Activated CD4-positive, alpha-beta memory T cell treated with anti-CD3 and anti-CD28 coated beads for 36 hours (primary cell): ENCODE measurements around the gene DNM2. TPM values are rescaled to one million over a fixed set of nuclear protein-coding genes. Genes with fewer than 3 reads are reported as not detected.

ENCODE experiments used
- CTCF ChIA-PET: fragments of 350-600 bp; sonication (Branson Sonifier 250); formaldehyde crosslinking; loops from one replicate; lab custom pipeline; 2021; ENCODE audit warnings: antibody characterized with exemption, inconsistent platforms; lab: Charles Lee
- POLR2A ChIA-PET: fragments of 350-600 bp; sonication (Branson Sonifier 250); formaldehyde crosslinking; loops from one replicate; lab custom pipeline; 2021; ENCODE audit warnings: antibody characterized with exemption; lab: Charles Lee
- DNase-seq: peaks from one replicate; pipeline ENCODE4 v3.0.0-alpha.2; 2020
- H3K27ac Mint-ChIP-seq: one replicate; pipeline ENCODE4 v1.8.0; 2021; ENCODE audit warnings: mixed read lengths
- H3K27me3 Mint-ChIP-seq: one replicate; pipeline ENCODE4 v1.8.0; 2021; ENCODE audit warnings: mixed read lengths
- H3K36me3 Mint-ChIP-seq: one replicate; pipeline ENCODE4 v1.8.0; 2021; ENCODE audit warnings: mixed read lengths
- H3K4me1 Mint-ChIP-seq: one replicate; pipeline ENCODE4 v1.8.0; 2021; ENCODE audit warnings: low read depth, mixed read lengths
- H3K4me3 Mint-ChIP-seq: one replicate; pipeline ENCODE4 v1.8.0; 2021; ENCODE audit warnings: mild to moderate bottlenecking, mixed read lengths
- H3K9me3 Mint-ChIP-seq: one replicate; pipeline ENCODE4 v1.8.0; 2021; ENCODE audit warnings: mixed read lengths
- intact Hi-C: fragments of 100-400 bp; cut with micrococcal nuclease; formaldehyde crosslinking; loops from one replicate; pipeline ENCODE4 v1.15.1; 2023
- total RNA-seq, 2 experiments: library from RNA; stranded (reverse); gene quantifications; one replicate each; pipeline ENCODE4 v1.2.3, GENCODE V29; 2021

The DNM2 gene
- total RNA-seq, 2 experiments from 2014 or later, result 171 to 173 TPM

- no peaks in the 10 kb centered on the region for H3K9me3 Mint-ChIP-seq
Measured at GRCh38 chr19:10826231-10826630, 108.4 kb downstream of the DNM2 start.

GRCh38 chr19:10826846-10827245, 109.0 kb downstream of the DNM2 start:
- no peaks in the 10 kb centered on the region for H3K27me3 Mint-ChIP-seq
- POLR2A ChIA-PET, result no interaction called here
- no peaks in the 10 kb centered on the region for H3K9me3 Mint-ChIP-seq
- H3K36me3 Mint-ChIP-seq, result peaks cover 15% of the 10 kb centered on the region
- no peak overlapping the region for H3K27ac Mint-ChIP-seq
- intact Hi-C loops, result no loop called here
- no peak for DNase-seq
- CTCF ChIA-PET, result interaction anchor here (1.0 to 1.8 kb wide), 2 partner anchors 32 to 37 kb away, joined by 3 to 7 read pairs; no protein-coding TSS in a partner anchor
- H3K4me1 Mint-ChIP-seq, result no peaks in the 10 kb centered on the region
- no peak overlapping the region for H3K4me3 Mint-ChIP-seq

More at GRCh38 chr19:10826231-10826630, 108.4 kb downstream of the DNM2 start:
- Mint-ChIP-seq H3K4me1 (no peaks in the 10 kb centered on the region), H3K27me3 (no peaks in the 10 kb centered on the region), H3K27ac (no peak overlapping the region), H3K36me3 (peaks cover 15% of the 10 kb centered on the region), H3K4me3 (no peak overlapping the region)
- ChIA-PET POLR2A (no interaction called here), CTCF (interaction anchor here (0.6 to 1.8 kb wide), 3 partner anchors 38 to 633 kb away, joined by 4 to 7 read pairs (median 4); no protein-coding TSS in a partner anchor)
- intact Hi-C loops, result no loop called here
- no peak for DNase-seq

GRCh38 chr19:10828981-10829821, 111.3 kb downstream of the DNM2 start:
- H3K27me3 Mint-ChIP-seq, result no peaks in the 10 kb centered on the region
- ChIA-PET POLR2A (no interaction called here), CTCF (interaction anchor here (1.8 to 1.9 kb wide), 2 partner anchors 35 to 111 kb away, joined by 8 to 12 read pairs; partner anchors contain the start of gene DNM2)
- H3K9me3 Mint-ChIP-seq, result no peaks in the 10 kb centered on the region
- intact Hi-C loops, result no loop called here
- H3K4me3 Mint-ChIP-seq, result no peak overlapping the region
- no peak overlapping the region for H3K27ac Mint-ChIP-seq
- H3K4me1 Mint-ChIP-seq, result no peaks in the 10 kb centered on the region
- H3K36me3 Mint-ChIP-seq, result peaks cover 11% of the 10 kb centered on the region
- DNase-seq, result no peak

GRCh38 chr19:10829967-10830366, 112.1 kb downstream of the DNM2 start:
- Mint-ChIP-seq H3K9me3 (no peaks in the 10 kb centered on the region), H3K4me3 (no peak overlapping the region), H3K27me3 (no peaks in the 10 kb centered on the region), H3K36me3 (peaks cover 9% of the 10 kb centered on the region), H3K27ac (no peak overlapping the region), H3K4me1 (no peaks in the 10 kb centered on the region)
- ChIA-PET CTCF (interaction anchor here (1.8 to 1.9 kb wide), 2 partner anchors 34 to 112 kb away, joined by 8 to 12 read pairs; partner anchors contain the start of gene DNM2), POLR2A (no interaction called here)
- DNase-seq, result no peak
- intact Hi-C loops, result no loop called here

GRCh38 chr19:10830370-10830769, 112.5 kb downstream of the DNM2 start:
- no peaks in the 10 kb centered on the region for H3K27me3 Mint-ChIP-seq
- no peaks in the 10 kb centered on the region for H3K9me3 Mint-ChIP-seq
- peaks cover 1% of the 10 kb centered on the region for H3K4me1 Mint-ChIP-seq
- no peak for DNase-seq
- CTCF ChIA-PET, result no interaction called here
- POLR2A ChIA-PET, result no interaction called here
- intact Hi-C loops, result no loop called here
- no peak overlapping the region for H3K27ac Mint-ChIP-seq
- H3K4me3 Mint-ChIP-seq, result no peak overlapping the region
- H3K36me3 Mint-ChIP-seq, result peaks cover 10% of the 10 kb centered on the region

- H3K36me3 Mint-ChIP-seq, result peaks cover 8% of the 10 kb centered on the region
- H3K27ac Mint-ChIP-seq, result no peak overlapping the region
- POLR2A ChIA-PET, result no interaction called here
- no peak overlapping the region for H3K4me3 Mint-ChIP-seq
- CTCF ChIA-PET, result interaction anchor here (1.6 kb wide), 1 partner anchor 33 kb away, joined by 4 read pairs; no protein-coding TSS in a partner anchor
- intact Hi-C loops, result no loop called here
- H3K9me3 Mint-ChIP-seq, result no peaks in the 10 kb centered on the region
- no peak for DNase-seq
- H3K27me3 Mint-ChIP-seq, result no peaks in the 10 kb centered on the region
- peaks cover 4% of the 10 kb centered on the region for H3K4me1 Mint-ChIP-seq
Measured at GRCh38 chr19:10830931-10831779, 113.3 kb downstream of the DNM2 start.

- DNase-seq, result no peak
- peaks cover 9% of the 10 kb centered on the region for H3K36me3 Mint-ChIP-seq
- no peak overlapping the region for H3K27ac Mint-ChIP-seq
- no peaks in the 10 kb centered on the region for H3K27me3 Mint-ChIP-seq
- ChIA-PET CTCF (interaction anchor here (1.6 kb wide), 1 partner anchor 32 kb away, joined by 4 read pairs; no protein-coding TSS in a partner anchor), POLR2A (no interaction called here)
- intact Hi-C loops, result no loop called here
- H3K4me3 Mint-ChIP-seq, result no peak overlapping the region
- peaks cover 15% of the 10 kb centered on the region for H3K4me1 Mint-ChIP-seq
- H3K9me3 Mint-ChIP-seq, result peaks cover 5% of the 10 kb centered on the region
Measured at GRCh38 chr19:10831987-10832938, 114.4 kb downstream of the DNM2 start.

GRCh38 chr19:10832939-10833296, 115.0 kb downstream of the DNM2 start:
- intact Hi-C loops, result no loop called here

GRCh38 chr19:10835089-10835753, 117.3 kb downstream of the DNM2 start:
- Mint-ChIP-seq H3K9me3 (peaks cover 7% of the 10 kb centered on the region), H3K4me3 (peak overlapping the region; percentile 94), H3K27me3 (no peaks in the 10 kb centered on the region), H3K36me3 (peaks cover 9% of the 10 kb centered on the region), H3K27ac (peak overlapping the region; percentile 99), H3K4me1 (peaks cover 15% of the 10 kb centered on the region)
- POLR2A ChIA-PET, result interaction anchor here (0.5 to 2.0 kb wide), 8 partner anchors 12 to 126 kb away, joined by 3 to 5 read pairs (median 4); partner anchors contain the start of genes DNM2 and SMARCA4
- CTCF ChIA-PET, result interaction anchor here (1.0 to 4.5 kb wide), 7 partner anchors 19 to 117 kb away, joined by 3 to 49 read pairs (median 7); partner anchors contain the start of gene DNM2
- intact Hi-C loops, result loop anchor here (5.0 kb wide), 2 partner anchors 133 to 268 kb away; partner anchors contain the start of genes CDKN2D, KRI1 and QTRT1
- DNase-seq, result no peak

More at GRCh38 chr19:10832939-10833296, 115.0 kb downstream of the DNM2 start:
- ChIA-PET POLR2A (no interaction called here), CTCF (no interaction called here)
- H3K36me3 Mint-ChIP-seq, result peaks cover 9% of the 10 kb centered on the region
- no peak overlapping the region for H3K4me3 Mint-ChIP-seq
- DNase-seq, result no peak
- peaks cover 15% of the 10 kb centered on the region for H3K4me1 Mint-ChIP-seq
- peaks cover 5% of the 10 kb centered on the region for H3K9me3 Mint-ChIP-seq
- no peaks in the 10 kb centered on the region for H3K27me3 Mint-ChIP-seq
- no peak overlapping the region for H3K27ac Mint-ChIP-seq

- CTCF ChIA-PET, result interaction anchor here (0.6 to 4.5 kb wide), 12 partner anchors 18 to 255 kb away, joined by 3 to 49 read pairs (median 4); partner anchors contain the start of genes DNM2 and QTRT1
- POLR2A ChIA-PET, result interaction anchor here (0.5 to 2.0 kb wide), 9 partner anchors 12 to 125 kb away, joined by 3 to 5 read pairs (median 3); partner anchors contain the start of genes DNM2 and SMARCA4
- no peaks in the 10 kb centered on the region for H3K27me3 Mint-ChIP-seq
- H3K9me3 Mint-ChIP-seq, result peaks cover 7% of the 10 kb centered on the region
- H3K4me3 Mint-ChIP-seq, result peak within 1 kb of the TSS; percentile 94
- intact Hi-C loops, result loop anchor here (1.0 to 5.0 kb wide), 9 partner anchors 35 to 269 kb away; partner anchors contain the start of genes CARM1, CDKN2D, ILF3 and KRI1
- peak; percentile 98 for DNase-seq
- peak within 1 kb of the TSS; percentile 99 for H3K27ac Mint-ChIP-seq
- peaks cover 15% of the 10 kb centered on the region for H3K4me1 Mint-ChIP-seq
- H3K36me3 Mint-ChIP-seq, result peaks cover 9% of the 10 kb centered on the region
Measured at GRCh38 chr19:10835754-10836478, 118.0 kb downstream of the DNM2 start, which contains the start of gene TMED1. TMED1 (minus strand) TSS chr19:10836212; CDS start chr19:10836191, 21 bp downstream.
